Muscle of back (tissue), 13 donors: ENCODE data around the gene H2BK1. TPM values are rescaled to one million over a fixed set of nuclear protein-coding genes. Genes with fewer than 3 reads are reported as not detected.

Experiments used
- DNase-seq, 3 donors: peaks; one replicate each; pipeline versions ENCODE4 v3.0.0 to v3.0.0-alpha.2; 2013
- long read RNA-seq, 9 donors: transcript quantifications; one replicate each; lab custom pipeline, GENCODE V29; 2026
- polyA plus RNA-seq, 10 donors: library from polyadenylated mRNA; unstranded; fragments of 120-200 nt; gene quantifications; one replicate each; pipeline ENCODE4 v1.2.1, GENCODE V29; 2013; ENCODE audit not compliant: insufficient read length in 10 of 10

H2BK1 gene
- not detected for polyA plus RNA-seq
- long read RNA-seq, donor 1, result 0 reads
- long read RNA-seq, donor 2, result 0 reads
- long read RNA-seq, donor 3, result 0 reads
- long read RNA-seq, donor 4, result 0 reads
- long read RNA-seq, donor 5, result 0 reads
- long read RNA-seq, donor 6, result 0 reads
- long read RNA-seq, donor 7, result 0 reads
- long read RNA-seq, donor 8, result 0 reads
- long read RNA-seq, donor 9, result 0 reads

DNA sequence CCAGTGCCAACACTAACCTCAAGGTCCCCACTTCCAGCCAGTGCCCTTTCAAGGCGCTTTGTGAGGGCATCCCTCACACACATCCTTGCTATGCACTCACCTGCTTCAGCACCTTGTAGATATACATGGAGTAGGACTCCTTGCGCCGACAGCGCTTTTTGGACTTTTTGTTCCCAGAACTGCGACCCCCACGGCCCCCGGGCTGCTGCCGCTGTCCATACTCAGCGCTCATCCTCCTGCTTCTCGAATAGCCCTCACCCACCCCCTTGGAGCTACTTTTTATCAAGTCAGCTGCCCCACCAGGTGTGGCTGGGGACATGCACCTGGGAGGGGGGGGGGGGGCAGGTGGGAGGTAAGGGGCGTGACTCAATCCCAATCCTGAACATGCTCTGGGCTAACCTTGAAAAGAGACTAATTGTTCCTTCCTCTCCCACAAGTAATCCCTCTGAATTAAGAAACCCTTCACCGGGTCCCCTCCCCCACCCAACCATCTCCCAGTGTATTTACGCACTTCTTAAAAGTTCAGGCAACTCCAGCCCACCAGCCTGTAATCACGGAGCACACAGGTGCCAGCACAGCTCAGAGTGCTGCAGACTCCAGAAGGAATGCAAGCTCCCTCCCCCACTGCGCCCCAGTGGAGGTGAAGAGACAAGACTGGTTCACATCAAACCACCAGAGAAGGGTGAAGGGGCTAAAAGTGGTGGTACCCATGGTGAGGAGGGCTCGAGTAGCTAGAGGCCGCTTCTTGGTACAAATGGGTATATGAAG is at the start of gene H2BK1:
Gene H2BK1, minus strand, starts transcription at position 402 of the 768 bp plus-strand sequence. Its CDS starts 170 bp downstream, at position 232.
- no peak for DNase-seq

DNA sequence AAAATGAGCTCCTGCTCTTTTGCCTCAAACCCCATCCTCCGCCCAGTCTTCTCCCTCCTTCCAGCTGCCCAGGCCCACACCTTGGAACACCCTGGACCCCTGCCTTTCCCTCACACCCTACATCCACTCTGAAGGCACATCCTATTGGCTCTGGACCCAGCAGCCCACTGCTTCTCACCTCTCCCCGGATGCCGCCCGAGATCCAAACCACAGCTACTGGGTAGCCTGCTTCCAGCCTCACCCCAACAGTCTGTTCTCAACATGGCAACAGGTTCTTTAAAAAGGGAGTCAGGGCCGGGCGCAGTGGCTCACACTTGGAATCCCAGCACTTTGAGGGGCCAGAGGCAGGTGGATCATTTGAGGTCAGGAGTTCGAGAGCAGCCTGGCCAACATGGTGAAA is 47.7 kb upstream of the H2BK1 start:
- no peak for DNase-seq

DNA sequence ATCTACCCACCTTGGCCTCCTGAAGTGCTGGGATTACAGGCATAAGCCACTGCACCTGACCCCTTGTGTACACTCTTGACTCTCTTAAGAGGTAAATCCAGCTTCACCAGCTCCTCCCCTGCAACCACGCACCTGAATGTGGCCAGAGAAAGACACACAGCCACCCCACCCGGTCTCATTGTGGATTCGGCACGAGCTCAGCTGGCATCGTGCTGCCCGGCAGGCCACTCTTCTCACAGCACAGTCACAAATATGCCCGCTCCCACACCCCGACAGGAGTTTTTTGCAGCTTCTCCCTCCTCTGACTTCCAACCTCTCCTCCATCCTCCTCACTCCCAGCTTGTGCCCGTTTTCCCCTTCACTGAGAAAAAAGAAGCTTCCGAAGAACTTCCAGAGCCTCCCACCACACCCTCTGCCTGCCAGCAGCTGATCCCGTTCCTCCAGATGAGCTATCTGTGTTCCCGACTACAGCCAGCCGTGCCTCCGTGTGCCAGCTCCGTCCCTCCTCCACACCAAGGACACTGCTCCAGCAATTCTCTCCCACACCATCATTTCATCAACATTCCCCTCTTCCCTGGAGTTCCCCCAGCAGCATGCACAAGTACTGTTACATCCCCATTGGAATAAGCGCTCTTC is 46.2 kb upstream of the H2BK1 start:
- DNase-seq, result peak in 1 of 3 donors; percentile 29

DNA sequence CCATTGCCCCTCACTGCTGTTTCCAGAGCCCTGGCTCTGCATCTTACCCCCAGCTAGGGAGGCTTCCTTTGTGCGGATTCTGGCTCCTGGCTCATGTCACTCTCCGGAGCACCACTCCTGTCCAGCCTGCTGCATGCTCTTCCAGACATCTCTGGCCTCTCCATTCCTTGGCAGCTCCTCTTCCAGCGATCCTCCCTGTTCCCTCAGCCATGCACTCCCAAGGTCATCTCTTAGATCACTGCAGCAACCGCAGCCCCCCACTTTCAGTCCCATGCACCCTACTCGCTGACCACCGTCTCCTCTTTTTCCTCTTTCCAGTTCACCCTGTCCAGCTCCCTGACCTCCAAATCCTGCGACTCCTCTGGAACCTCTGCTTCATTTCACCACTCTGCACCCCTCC is 45.1 kb upstream of the H2BK1 start:
- no peak for DNase-seq

DNA sequence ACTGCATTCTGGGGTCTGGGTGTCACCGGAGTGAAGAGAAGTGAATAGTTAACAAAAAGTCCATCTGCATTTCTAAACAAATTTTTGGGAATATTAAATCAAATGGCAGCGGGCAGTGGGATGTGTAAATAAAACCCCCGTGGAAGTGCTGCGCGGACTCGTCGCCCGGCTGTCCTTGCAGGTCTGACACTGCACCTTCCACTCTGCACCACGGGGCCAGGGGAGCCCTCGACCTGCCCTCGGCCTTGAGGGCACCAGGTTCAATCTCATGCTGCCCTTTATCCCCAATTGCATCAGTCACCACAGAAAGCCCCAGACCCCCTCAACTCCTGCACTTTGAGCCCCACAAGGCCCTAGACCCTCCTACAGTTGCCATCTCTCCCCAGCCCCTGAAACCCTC is 44.6 kb upstream of the H2BK1 start:
- DNase-seq, result no peak

DNA sequence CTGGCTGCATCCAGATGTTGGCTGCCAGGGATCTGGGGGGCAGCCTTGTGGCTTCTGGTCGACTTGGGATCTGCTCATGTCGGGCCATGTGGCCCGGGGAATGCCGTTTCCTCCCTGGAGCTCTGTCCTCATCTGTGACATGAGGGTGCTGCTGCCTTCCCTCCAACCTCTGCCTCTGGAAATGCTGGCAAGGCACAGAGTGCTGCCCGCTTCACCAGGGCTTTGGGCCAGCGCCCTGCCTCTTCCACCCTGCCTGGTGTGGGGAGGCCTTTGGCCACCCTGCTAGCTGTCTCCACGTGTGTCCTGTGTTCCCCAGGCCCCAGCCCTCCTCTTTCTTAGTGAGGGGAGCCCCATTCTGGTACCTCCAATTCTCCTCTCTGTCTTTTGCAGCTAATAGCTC is 44.0 kb upstream of the H2BK1 start:
- no peak for DNase-seq

DNA sequence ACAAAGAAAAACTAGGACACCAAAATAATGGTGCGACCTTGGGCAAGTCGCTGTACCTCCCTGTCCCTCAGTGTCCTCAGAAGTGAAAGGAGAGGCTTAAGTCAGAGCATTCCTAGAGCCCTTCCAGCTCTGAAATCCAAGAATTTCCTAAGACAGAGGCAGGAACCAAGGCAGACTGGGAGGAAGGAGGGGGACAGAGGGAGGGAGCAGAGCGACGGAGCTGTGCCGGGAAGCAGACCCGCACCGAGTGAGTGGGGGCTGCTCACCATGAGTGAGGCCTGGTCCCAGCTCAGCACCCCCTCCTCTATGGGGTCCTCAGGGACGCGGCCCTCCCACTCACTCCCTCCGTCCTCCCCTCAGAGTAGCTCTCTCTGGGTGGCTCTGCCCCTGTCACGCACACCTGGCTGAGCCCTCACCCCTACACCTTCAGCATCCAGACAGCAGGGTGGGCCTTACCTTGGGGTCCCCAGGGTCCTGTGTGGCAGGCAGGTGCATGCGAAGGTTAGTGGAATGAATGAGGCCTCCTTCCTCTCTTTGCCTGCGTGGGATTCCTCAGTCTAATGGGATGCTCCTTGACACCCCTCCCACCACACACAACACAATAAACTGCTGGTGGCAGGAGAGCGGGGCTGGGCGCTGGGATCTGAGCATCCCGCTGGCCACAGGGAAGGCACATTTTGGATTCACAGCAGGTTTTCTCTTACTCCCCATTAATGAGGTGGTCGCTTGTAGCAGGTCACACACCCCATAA is 42.8 kb upstream of the H2BK1 start:
- DNase-seq, result peak in 1 of 3 donors; percentile 73

DNA sequence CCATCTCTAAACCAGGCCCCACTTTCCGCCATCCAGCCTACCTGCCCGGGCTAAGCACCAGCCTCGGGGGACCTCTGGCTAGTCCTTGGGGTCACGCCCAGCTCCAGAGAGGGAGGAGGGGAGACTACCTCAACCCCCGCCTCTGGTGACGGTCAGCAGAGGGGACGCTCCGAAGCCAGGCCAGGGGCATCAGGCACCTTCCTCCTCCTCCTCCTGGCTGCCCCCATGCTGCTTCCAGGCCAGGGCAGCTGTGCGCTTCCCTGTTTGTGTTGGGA is 42.2 kb upstream of the H2BK1 start:
- DNase-seq, result no peak

DNA sequence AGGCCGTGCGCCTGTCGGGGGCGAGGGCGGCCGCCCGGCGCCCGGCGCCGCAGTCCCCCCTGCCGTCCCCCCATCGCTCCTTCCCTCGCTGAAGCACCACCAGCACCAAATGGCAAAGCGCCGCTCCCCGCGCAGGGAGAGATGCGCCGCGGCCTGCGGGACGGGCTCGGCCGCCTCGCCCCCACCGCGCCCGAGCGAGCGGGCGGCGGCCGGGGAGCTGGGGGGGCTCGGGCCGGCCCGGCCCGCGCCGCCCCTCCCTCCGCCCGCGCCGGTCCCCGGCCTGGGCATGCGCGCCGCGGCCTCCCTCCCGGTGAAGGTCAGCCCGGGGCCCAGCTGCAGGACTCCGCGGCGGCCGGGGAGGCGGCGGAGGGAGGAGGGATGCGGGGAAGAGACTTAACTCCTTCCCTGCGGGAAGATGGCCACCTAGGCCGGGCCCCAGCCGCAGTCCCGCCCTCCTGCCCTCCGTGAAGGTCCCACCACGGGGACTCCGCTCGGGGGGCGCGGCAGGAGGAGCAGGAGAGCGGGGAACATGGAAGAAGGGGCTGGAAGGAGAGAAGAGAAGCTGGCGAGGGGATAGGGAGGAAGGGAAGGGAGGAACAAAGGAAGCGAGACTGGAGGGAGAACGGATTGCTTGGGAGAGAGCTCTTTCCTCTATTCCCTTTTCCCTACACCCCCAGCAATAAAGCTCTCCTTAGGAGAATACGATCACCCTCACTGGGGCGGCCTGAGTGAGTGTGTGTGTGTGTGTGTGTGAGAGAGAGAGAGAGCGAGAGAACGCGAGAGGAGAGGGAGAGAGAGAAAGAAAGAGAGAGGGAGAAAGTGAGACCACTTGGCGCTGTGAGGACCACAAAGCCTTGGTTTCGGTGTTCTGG is 41.6 kb upstream of the H2BK1 start:
- DNase-seq, result peak; percentile 74 to 96 (median 90)

DNA sequence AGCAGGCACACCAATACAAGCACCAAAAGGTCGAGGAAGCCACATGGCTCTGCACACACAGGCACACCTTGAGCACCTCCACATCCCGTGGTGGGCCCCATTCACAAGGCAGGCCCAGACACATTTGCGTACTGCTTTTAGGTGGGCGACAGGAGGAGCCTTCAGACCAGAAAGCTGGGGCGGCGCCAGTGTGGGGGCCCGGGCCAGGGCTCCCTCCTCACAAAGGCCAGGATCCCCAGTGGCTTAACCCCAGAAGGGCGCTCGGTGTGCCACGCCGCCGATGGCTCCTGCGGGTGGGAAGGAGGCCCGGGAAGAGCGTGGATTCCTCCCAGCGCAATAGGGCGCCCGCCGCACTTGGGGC is 41.0 kb upstream of the H2BK1 start:
- DNase-seq, result peak in 1 of 3 donors; percentile 61

DNA sequence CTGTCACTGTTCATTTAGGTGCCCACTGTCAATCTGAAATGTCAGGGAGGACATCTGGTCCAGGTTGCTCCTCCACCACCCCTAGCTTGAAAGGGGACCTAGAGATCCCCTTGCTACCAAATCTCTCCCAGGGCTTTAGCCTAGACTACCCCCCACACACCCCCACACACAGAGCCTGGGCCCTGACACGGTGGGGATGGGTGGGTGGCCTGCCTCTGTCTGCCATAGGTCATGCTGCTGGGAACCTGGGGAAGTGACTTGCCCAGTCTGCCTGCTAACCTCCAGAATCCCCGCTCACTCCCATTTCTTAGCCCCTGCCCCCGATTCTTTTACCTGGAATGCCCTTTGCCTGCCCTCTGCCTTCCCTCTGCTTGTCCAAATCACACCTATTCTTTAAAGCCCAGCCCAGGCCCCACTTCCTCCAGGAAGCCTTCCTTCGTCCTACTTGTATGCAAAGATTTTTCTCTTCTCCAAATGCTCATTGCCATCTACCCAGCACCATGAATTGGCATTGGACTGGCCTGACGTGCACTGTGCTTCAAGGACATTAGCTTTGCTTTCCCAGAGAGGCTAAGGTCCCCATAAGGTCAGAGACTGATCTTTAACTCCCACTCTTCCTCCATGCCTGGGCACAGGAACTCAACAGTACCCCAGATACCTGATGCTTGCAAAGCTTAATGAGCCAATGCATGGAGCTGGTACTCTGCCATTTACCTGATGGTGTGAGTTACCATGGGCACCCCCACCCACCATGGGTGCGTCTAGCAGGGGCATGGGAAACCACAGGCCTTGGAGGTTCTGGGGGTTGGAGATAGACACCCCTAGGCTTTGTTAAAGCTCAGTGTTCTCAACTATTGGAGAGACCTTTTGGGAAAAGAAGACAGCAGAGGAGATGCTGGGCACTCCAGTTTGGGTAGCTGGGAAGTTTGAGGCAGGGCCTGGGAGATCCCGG is 40.2 kb upstream of the H2BK1 start:
- DNase-seq, result no peak

DNA sequence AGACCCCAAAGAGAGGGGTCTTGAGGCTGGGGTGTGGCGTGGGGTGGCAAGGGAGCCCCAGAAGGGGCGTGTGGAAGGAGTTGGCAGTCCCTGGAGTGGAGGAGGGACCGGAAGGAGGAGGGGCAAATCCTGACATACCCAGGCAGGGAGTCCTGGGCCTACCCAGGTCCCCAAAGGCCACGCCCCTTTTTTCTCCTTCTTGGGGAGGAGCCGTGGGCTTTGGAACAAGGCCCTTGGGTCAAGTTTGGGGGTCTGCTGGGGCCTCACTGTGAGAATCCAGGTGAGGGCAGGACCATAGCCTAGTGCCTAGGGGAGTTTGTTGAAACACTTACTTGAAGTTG is 39.4 kb upstream of the H2BK1 start:
- peak in 2 of 3 donors; percentile 67 to 76 for DNase-seq

DNA sequence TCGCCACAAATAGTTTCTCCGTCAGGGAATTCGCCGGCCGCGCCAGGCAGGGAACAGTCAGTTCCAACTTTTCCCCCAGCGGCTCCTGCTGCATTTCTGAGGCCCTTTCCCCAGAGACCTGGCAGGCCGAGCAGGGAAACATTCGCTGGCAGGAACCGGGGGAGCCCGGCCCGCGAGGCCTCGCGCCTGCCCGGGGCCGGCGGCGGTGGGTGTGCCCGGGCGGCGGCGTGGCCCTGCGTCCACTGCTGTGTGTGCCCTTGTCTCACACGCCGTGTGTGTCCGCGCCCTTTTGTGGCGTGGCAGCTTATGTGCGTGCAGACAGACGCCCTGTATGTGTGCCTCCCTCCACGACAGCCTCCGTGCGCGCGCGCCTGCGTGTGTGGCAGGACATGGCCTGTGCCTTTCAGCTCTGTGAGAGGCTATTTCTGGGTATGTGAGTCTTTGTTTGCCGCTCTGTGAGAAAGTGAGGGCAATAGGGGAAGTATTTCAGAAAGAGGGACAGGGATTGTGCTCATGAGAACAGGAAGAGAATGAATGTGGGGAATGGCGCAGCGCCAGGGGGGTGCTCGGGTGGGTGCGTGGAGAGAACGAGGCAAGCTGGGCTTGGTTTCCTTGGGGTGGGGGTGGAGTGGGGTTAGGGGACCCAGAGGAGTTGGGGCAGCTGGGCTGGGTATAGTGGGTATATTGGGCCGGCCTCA is 38.9 kb upstream of the H2BK1 start:
- peak in 2 of 3 donors; percentile 61 to 88 for DNase-seq

DNA sequence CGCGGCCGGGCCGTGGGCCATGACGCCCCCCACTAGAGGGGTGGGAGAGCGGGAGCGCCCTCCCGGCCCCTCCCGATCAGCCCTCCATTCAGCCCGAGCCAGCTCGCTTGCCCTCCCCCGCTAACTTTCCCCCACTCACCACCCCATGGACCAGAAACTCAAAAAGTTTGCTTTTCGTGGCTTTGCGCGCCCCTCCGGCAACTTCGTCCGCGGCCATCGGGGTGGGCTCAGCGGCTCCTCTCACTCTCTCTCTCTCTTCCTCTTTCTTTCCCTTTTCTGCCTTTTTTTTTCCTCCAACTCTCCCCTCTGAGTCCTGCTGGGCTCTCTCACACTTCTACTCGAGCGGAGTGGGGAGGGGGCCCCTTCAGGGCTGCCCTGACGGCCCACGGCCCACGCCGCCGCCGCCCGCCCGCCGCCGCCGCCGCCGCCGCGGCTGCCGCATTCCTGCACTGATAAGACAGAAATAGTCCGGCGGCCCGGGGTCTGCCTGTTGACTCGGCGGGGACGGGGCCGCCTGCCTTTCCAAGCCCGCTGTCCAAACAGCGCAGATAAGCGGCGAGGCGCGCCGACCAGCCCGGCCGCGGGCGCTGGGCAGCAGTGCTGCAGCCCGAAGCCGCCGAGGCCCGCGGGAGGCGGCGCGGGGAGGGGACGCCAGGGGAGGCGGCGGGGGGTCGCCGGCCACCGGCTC is 38.2 kb upstream of the H2BK1 start, which contains the start of gene SMARCD3:
Gene SMARCD3, minus strand, starts transcription at position 349 of the 688 bp plus-strand sequence. Its CDS starts 132 bp downstream, at position 217.
- DNase-seq, result peak in 2 of 3 donors; percentile 80 to 93

DNA sequence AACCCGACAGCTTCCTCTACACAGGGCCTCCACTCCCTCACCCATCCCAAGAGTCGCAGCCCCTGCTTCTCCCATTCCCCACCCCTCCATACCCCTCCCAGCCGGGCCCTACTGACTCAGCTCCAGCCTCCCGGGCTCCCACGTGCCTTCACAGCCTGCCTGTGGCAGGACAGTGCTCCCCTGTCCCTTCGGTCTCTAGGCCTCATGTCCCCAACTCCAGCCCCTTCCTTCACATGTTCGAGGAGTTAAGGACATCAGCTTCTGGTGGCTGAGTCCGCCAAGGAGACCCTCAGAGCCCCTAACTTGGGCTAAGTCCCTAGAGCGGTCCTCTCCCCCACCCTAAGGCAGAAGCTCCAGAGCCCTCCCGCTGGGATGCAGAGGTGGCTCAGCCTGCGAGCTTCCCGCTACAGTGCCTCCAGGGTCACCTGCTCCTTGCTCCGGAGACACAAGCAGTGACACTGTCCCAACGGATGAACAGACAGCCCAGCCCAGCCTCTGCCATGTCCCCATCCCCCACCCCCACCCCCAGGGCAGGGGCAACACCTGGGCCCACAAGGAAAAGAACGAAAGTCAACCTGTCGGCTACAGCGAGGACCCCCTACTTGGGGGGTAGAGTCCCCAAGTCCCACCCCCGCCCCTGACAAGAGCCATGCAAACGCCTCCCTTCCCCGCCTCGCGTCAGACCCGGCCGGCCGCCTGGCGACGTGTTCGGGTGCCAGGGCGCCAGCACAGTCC is 37.5 kb upstream of the H2BK1 start:
- peak in 1 of 3 donors; percentile 61 for DNase-seq

DNA sequence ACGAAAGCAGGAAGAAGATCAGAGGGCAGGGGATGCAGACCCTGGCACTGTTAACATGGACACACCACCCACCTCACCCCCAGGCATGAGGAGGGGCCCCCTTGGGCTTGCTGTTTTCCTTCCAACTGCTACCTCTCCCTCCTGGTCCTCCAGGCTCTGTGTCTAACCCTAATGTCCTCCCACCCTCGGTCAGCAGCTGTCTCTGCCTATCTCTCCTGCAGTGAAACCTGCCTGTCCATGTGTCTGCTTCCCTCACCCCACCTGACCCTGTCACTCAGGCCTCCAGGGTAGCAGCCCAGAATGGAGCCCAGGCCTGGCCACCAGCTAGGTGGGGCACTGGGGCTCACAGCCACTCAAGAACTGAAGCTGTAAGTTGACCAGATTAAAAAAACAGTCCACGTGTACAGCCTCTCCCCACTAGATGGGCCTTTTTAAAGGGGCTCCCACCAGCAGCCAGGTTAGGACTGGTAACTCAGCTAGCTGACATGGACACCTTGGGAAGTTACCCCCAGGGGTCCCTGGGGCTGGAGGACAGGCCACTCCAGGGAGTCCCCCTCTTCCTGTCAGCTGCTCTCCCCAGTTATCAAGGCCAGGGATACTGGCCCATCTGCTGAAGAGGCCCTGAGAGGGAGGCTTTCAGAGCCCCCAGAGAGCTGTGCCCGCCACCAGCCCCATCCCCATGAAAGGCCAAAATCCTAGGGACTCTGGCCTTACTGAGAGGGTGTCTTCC is 36.7 kb upstream of the H2BK1 start:
- DNase-seq, result peak; percentile 75 to 87 (median 81)

DNA sequence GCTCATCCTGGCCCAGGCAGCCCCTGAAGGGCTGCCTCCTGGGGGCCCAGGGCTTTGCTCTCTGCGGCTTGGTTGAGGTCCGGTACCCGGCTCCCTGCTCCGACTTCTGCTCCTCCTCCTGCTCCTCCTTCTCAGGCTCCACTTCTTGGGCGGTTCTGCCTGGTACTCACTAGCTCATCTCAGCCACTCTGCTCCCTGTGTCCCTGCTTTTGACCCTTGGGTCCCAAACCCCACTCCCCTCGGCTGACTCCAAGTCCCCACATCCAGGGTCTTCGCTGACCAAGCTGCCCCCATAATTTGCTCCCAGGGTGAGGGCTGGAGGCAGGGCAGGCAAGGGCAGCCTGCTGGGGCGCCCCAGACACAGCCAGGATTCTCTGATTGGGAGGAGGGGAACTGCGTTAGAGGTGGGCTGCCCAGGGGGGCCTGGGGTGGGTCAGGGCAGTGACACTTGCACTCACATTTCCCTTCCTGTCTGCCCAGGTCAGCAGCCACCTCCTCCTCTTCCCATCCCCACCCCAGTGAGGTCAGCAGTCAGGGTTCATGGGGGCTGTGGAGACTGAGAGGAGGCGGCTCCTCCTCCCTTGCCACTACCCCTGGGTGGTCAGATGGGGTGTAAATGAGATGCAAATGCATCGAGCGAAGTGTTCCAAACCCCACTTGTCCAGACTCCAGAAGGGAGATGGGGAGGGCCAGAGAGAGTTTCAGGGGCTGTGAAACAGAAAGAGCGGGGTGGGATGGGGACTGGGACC is 36.0 kb upstream of the H2BK1 start:
- DNase-seq, result peak in 1 of 3 donors; percentile 64
